ENCODE measurements around the gene GMNC. TPM values are rescaled to one million over a fixed set of nuclear protein-coding genes. Genes with fewer than 3 reads are reported as not detected.

GMNC gene
- total and polyA plus RNA-seq, 3 donors from 2014 or later: 2.2 to 8.2 (median 2.3) TPM

GRCh38 chr3:190865828-190866227, 3.3 kb upstream of the GMNC start:
- no peak overlapping the region for H3K27ac ChIP-seq
- no peak overlapping the region for H3K4me3 ChIP-seq
- H3K27me3 ChIP-seq: no peaks in the 10 kb centered on the region
- no peaks in the 10 kb centered on the region for H3K9me3 ChIP-seq
- 57 to 67% methylated on average over 7 of the region's 7 CpGs for WGBS, 2 donors
- no peak for DNase-seq
- intact Hi-C loops (cut with DNase I; ENCODE audit: low total_unique reads): no loop called here
- no peaks in the 10 kb centered on the region for H3K4me1 ChIP-seq
- TF ChIP-seq CTCF (IDR thresholded peaks at IDR 0.05) (no peak), POLR2A (IDR thresholded peaks at IDR 0.05) (no peak)
- no peaks in the 10 kb centered on the region for H3K36me3 ChIP-seq (ENCODE audit: low read depth, missing control alignments)

GRCh38 chr3:190865419-190865818, 2.9 kb upstream of the GMNC start:
- no peak for TF ChIP-seq POLR2A (IDR thresholded peaks at IDR 0.05)
- TF ChIP-seq CTCF (IDR thresholded peaks at IDR 0.05): no peak
- no peak overlapping the region for H3K4me3 ChIP-seq
- H3K27ac ChIP-seq: no peak overlapping the region
- H3K9me3 ChIP-seq: no peaks in the 10 kb centered on the region
- no peaks in the 10 kb centered on the region for H3K27me3 ChIP-seq
- 30 to 45% methylated on average over 2 of the region's 2 CpGs for WGBS, 2 donors
- no peak for DNase-seq
- no peaks in the 10 kb centered on the region for H3K4me1 ChIP-seq
- intact Hi-C loops (cut with DNase I; ENCODE audit: low total_unique reads): no loop called here
- no peaks in the 10 kb centered on the region for H3K36me3 ChIP-seq (ENCODE audit: low read depth, missing control alignments)

GRCh38 chr3:190864002-190864401, 1.5 kb upstream of the GMNC start:
- Histone ChIP-seq H3K27ac (no peak overlapping the region), H3K4me1 (no peaks in the 10 kb centered on the region), H3K27me3 (no peaks in the 10 kb centered on the region), H3K9me3 (no peaks in the 10 kb centered on the region), H3K36me3 (ENCODE audit: low read depth, missing control alignments) (no peaks in the 10 kb centered on the region), H3K4me3 (no peak overlapping the region)
- no peak for TF ChIP-seq CTCF (IDR thresholded peaks at IDR 0.05)
- no peak for TF ChIP-seq POLR2A (IDR thresholded peaks at IDR 0.05)
- no peak for DNase-seq
- intact Hi-C loops (cut with DNase I; ENCODE audit: low total_unique reads): no loop called here

- intact Hi-C loops (cut with DNase I; ENCODE audit: low total_unique reads): no loop called here
- Histone ChIP-seq H3K27ac (peak overlapping the region in 1 of 2 donors; percentile 56), H3K9me3 (no peaks in the 10 kb centered on the region), H3K27me3 (no peaks in the 10 kb centered on the region), H3K4me3 (peak overlapping the region; percentile 61 to 69), H3K36me3 (ENCODE audit: low read depth, missing control alignments) (no peaks in the 10 kb centered on the region), H3K4me1 (no peaks in the 10 kb centered on the region)
- WGBS, 2 donors: 11 to 12% methylated on average over 6 of the region's 6 CpGs
- DNase-seq: no peak
- TF ChIP-seq CTCF (IDR thresholded peaks at IDR 0.05) (no peak), POLR2A (IDR thresholded peaks at IDR 0.05) (no peak)
These were observed 598 bp upstream of the GMNC start for GRCh38 chr3:190863119-190863465.

GRCh38 chr3:190860521-190860920, 2.0 kb downstream of the GMNC start:
- Histone ChIP-seq H3K27ac (no peak overlapping the region), H3K27me3 (no peaks in the 10 kb centered on the region), H3K9me3 (no peaks in the 10 kb centered on the region), H3K36me3 (ENCODE audit: low read depth, missing control alignments) (no peaks in the 10 kb centered on the region), H3K4me1 (no peaks in the 10 kb centered on the region), H3K4me3 (no peak overlapping the region)
- DNase-seq: no peak
- WGBS, 2 donors: 68 to 78% methylated on average over 7 of the region's 7 CpGs
- intact Hi-C loops (cut with DNase I; ENCODE audit: low total_unique reads): no loop called here
- TF ChIP-seq POLR2A (IDR thresholded peaks at IDR 0.05): no peak
- TF ChIP-seq CTCF (IDR thresholded peaks at IDR 0.05): no peak
